Astrocyte (in vitro differentiated cells and primary cell): Measurements from ENCODE around the gene ADCY2.

Experiments used
- CTCF ChIP-seq: IDR thresholded peaks from 2 replicates; pipeline ENCODE4 v1.5.1; 2011; ENCODE audit warnings: low read depth, mild to moderate bottlenecking, inconsistent platforms, low read length, moderate library complexity; ENCODE audit not compliant: insufficient read depth
- EZH2 ChIP-seq: IDR thresholded peaks from 2 replicates; pipeline ENCODE4 v1.6.1; 2012; ENCODE audit warnings: mild to moderate bottlenecking, low read length, inconsistent platforms; ENCODE audit not compliant: insufficient read depth

- no peak for TF ChIP-seq CTCF
- no peak for TF ChIP-seq EZH2
Observed at GRCh38 chr5:7445068-7445467, 49.1 kb downstream of the ADCY2 start.
